ENCODE measurements around the gene BAIAP2L2.
"Not testable (repeated sequence)": the region's sequence is repeated elsewhere in the genome, so short reads cannot be mapped to it uniquely, and the experiment has no call there.

The BAIAP2L2 gene

GRCh38 chr22:38038890-38039812, 71.3 kb downstream of the BAIAP2L2 start:
- DNase-seq (ENCODE audit: low read depth in 1 of 2, low spot score in 1 of 2) = no peak
- no peak for TF ChIP-seq JUND (IDR thresholded peaks at IDR 0.05; ENCODE audit: low read depth)
- in situ Hi-C loops (cut with HindIII; ENCODE audit: low pct_unique_long_range_greater_than_20kb, low sequenced_read_pairs) = no loop called here

- TF ChIP-seq JUND (IDR thresholded peaks at IDR 0.05; ENCODE audit: low read depth) = no peak
- DNase-seq (ENCODE audit: low read depth in 1 of 2, low spot score in 1 of 2) = no peak
- in situ Hi-C loops (cut with HindIII; ENCODE audit: low pct_unique_long_range_greater_than_20kb, low sequenced_read_pairs) = no loop called here
Observed at GRCh38 chr22:38038426-38038825, 72.1 kb downstream of the BAIAP2L2 start.

GRCh38 chr22:38037367-38038150, 72.9 kb downstream of the BAIAP2L2 start:
- DNase-seq (ENCODE audit: low read depth in 1 of 2, low spot score in 1 of 2); in situ Hi-C loops (cut with HindIII; ENCODE audit: low pct_unique_long_range_greater_than_20kb, low sequenced_read_pairs): not testable (repeated sequence)

GRCh38 chr22:38036392-38037062, 74.0 kb downstream of the BAIAP2L2 start:
- in situ Hi-C loops (cut with HindIII; ENCODE audit: low pct_unique_long_range_greater_than_20kb, low sequenced_read_pairs) = no loop called here
- TF ChIP-seq JUND (IDR thresholded peaks at IDR 0.05; ENCODE audit: low read depth) = no peak
- DNase-seq (ENCODE audit: low read depth in 1 of 2, low spot score in 1 of 2) = no peak

GRCh38 chr22:38035530-38035885, 75.0 kb downstream of the BAIAP2L2 start:
- in situ Hi-C loops (cut with HindIII; ENCODE audit: low pct_unique_long_range_greater_than_20kb, low sequenced_read_pairs) = no loop called here
- DNase-seq (ENCODE audit: low read depth in 1 of 2, low spot score in 1 of 2) = no peak
- TF ChIP-seq JUND (IDR thresholded peaks at IDR 0.05; ENCODE audit: low read depth) = no peak

Data from T47D (cell line).